Measurements from ENCODE around the gene ENTR1.
"Not testable (repeated sequence)": the region's sequence is repeated elsewhere in the genome, so short reads cannot be mapped to it uniquely, and the experiment has no call there.

The ENTR1 gene

GRCh38 chr9:136438548-136439480 lies 28.4 kb upstream of the ENTR1 start:
- in situ Hi-C loops (cut with MboI; ENCODE audit: low sequenced_read_pairs), result no loop called here

- in situ Hi-C loops (cut with MboI; ENCODE audit: low sequenced_read_pairs), result no loop called here
Measured at GRCh38 chr9:136437839-136438547, 27.6 kb upstream of the ENTR1 start.

GRCh38 chr9:136437430-136437829 lies 27.0 kb upstream of the ENTR1 start:
- in situ Hi-C loops (cut with MboI; ENCODE audit: low sequenced_read_pairs), result no loop called here

- in situ Hi-C loops (cut with MboI; ENCODE audit: low sequenced_read_pairs), result no loop called here
Measured at GRCh38 chr9:136436055-136436634, 25.7 kb upstream of the ENTR1 start.

GRCh38 chr9:136434580-136435169 lies 24.3 kb upstream of the ENTR1 start:
- in situ Hi-C loops (cut with MboI; ENCODE audit: low sequenced_read_pairs), result no loop called here

- in situ Hi-C loops (cut with MboI; ENCODE audit: low sequenced_read_pairs), result no loop called here
Measured at GRCh38 chr9:136433849-136434579, 23.6 kb upstream of the ENTR1 start.

- in situ Hi-C loops (cut with MboI; ENCODE audit: low sequenced_read_pairs), result no loop called here
Measured at GRCh38 chr9:136433043-136433715, 22.8 kb upstream of the ENTR1 start.

- in situ Hi-C loops (cut with MboI; ENCODE audit: low sequenced_read_pairs), result no loop called here
Measured at GRCh38 chr9:136432591-136432990, 22.2 kb upstream of the ENTR1 start.

- in situ Hi-C loops (cut with MboI; ENCODE audit: low sequenced_read_pairs), result no loop called here
Measured at GRCh38 chr9:136431782-136432350, 21.5 kb upstream of the ENTR1 start.

- in situ Hi-C loops (cut with MboI; ENCODE audit: low sequenced_read_pairs), result no loop called here
Measured at GRCh38 chr9:136430588-136431234, 20.3 kb upstream of the ENTR1 start.

GRCh38 chr9:136429683-136430491 lies 19.5 kb upstream of the ENTR1 start:
- in situ Hi-C loops (cut with MboI; ENCODE audit: low sequenced_read_pairs), result no loop called here

- in situ Hi-C loops (cut with MboI; ENCODE audit: low sequenced_read_pairs), result no loop called here
Measured at GRCh38 chr9:136429075-136429628, 18.7 kb upstream of the ENTR1 start.

GRCh38 chr9:136426787-136427186 lies 16.4 kb upstream of the ENTR1 start:
- in situ Hi-C loops (cut with MboI; ENCODE audit: low sequenced_read_pairs), result no loop called here

- in situ Hi-C loops (cut with MboI; ENCODE audit: low sequenced_read_pairs), result not testable (repeated sequence)
Measured at GRCh38 chr9:136425367-136425766, 15.0 kb upstream of the ENTR1 start.

- in situ Hi-C loops (cut with MboI; ENCODE audit: low sequenced_read_pairs), result no loop called here
Measured at GRCh38 chr9:136424750-136425362, 14.4 kb upstream of the ENTR1 start.

GRCh38 chr9:136423432-136424146 lies 13.2 kb upstream of the ENTR1 start:
- in situ Hi-C loops (cut with MboI; ENCODE audit: low sequenced_read_pairs), result no loop called here

- in situ Hi-C loops (cut with MboI; ENCODE audit: low sequenced_read_pairs), result no loop called here
Measured at GRCh38 chr9:136422876-136423275, 12.5 kb upstream of the ENTR1 start.
